PC-3 (cell line): ENCODE results near the gene RRAS2. TPM values are rescaled to one million over a fixed set of nuclear protein-coding genes. Genes with fewer than 3 reads are reported as not detected.

Source experiments
- ATAC-seq: fragments of 200-7000 bp; cut with Tn5 transposase; 2 replicates; pipeline ENCODE4 v1.9.1; 2020; ENCODE audit warnings: mild to moderate bottlenecking, moderate library complexity
- BruUV-seq: library from RNA; stranded (reverse); fragments of 400-500 nt; replicated peaks from 2 replicates; lab custom pipeline; 2021; lab: Mats Ljungman, UMichigan
- CTCF ChIA-PET: fragments of 300-600 bp; sonication (Branson Sonifier 250); formaldehyde crosslinking; loops from one replicate; lab custom pipeline; 2022; ENCODE audit warnings: antibody characterized with exemption; lab: Charles Lee
- POLR2A ChIA-PET: fragments of 300-600 bp; sonication (Branson Sonifier 250); formaldehyde crosslinking; loops from one replicate; lab custom pipeline; 2022; ENCODE audit warnings: antibody characterized with exemption; ENCODE audit not compliant: unreplicated experiment; lab: Charles Lee
- DNase-seq: peaks from one replicate; pipeline ENCODE4 v3.0.0-alpha.2; 2015
- H2AFZ ChIP-seq: fragments of 300-600 bp; sonication (generic); 2 replicates; pipeline ENCODE4 v1.6.0; 2016; ENCODE audit warnings: antibody characterized with exemption, low read length
- H3F3A ChIP-seq: fragments of 300-600 bp; sonication (generic); one replicate; pipeline ENCODE4 v1.6.0; 2017; ENCODE audit warnings: antibody characterized with exemption, low read length, control low read depth, mild to moderate bottlenecking; ENCODE audit not compliant: unreplicated experiment
- H3K27ac ChIP-seq: fragments of 300-600 bp; sonication (generic); 2 replicates; pipeline ENCODE4 v1.5.1; 2016; ENCODE audit warnings: mild to moderate bottlenecking, low read length
- H3K27me3 ChIP-seq: fragments of 300-600 bp; sonication (generic); 2 replicates; pipeline ENCODE4 v1.6.1; 2016; ENCODE audit warnings: low read length, mixed read lengths
- H3K36me3 ChIP-seq: fragments of 300-600 bp; sonication (generic); 2 replicates; pipeline ENCODE4 v1.6.1; 2016; ENCODE audit warnings: low read depth, mixed run types, low read length, mixed read lengths
- H3K4me1 ChIP-seq: fragments of 300-600 bp; sonication (generic); 2 replicates; pipeline ENCODE4 v1.5.1; 2016; ENCODE audit warnings: low read length; ENCODE audit not compliant: insufficient read depth
- H3K4me2 ChIP-seq: fragments of 300-600 bp; sonication (generic); 2 replicates; pipeline ENCODE4 v1.6.0; 2016; ENCODE audit warnings: low read length
- H3K4me3 ChIP-seq: fragments of 300-600 bp; sonication (generic); 2 replicates; pipeline ENCODE4 v1.5.1; 2016; ENCODE audit warnings: mild to moderate bottlenecking, low read length, mixed read lengths
- H3K79me2 ChIP-seq: fragments of 300-600 bp; sonication (generic); 2 replicates; pipeline ENCODE4 v1.6.1; 2017; ENCODE audit warnings: low read length, mixed read lengths
- H3K9ac ChIP-seq: fragments of 300-600 bp; sonication (generic); 2 replicates; pipeline ENCODE4 v1.6.0; 2016; ENCODE audit warnings: mild to moderate bottlenecking, low read length
- H3K9me2 ChIP-seq: fragments of 300-600 bp; sonication (generic); replicated peaks from 2 replicates; pipeline ENCODE4 v1.6.1; 2016; ENCODE audit warnings: mixed run types, low read length, mixed read lengths
- H3K9me3 ChIP-seq: fragments of 300-600 bp; sonication (generic); 2 replicates; pipeline ENCODE4 v1.6.1; 2016; ENCODE audit warnings: low read length, mixed read lengths
- H4K20me1 ChIP-seq: fragments of 300-600 bp; sonication (generic); 2 replicates; pipeline ENCODE4 v1.6.1; 2016; ENCODE audit warnings: low read length, mixed read lengths
- CTCF ChIP-seq: fragments of 300-600 bp; sonication (generic); conservative IDR thresholded peaks from 2 replicates; pipeline ENCODE4 v1.5.1; 2017; ENCODE audit warnings: antibody characterized with exemption, low read depth, mild to moderate bottlenecking, low read length
- EZH2 ChIP-seq: fragments of 300-600 bp; sonication (generic); IDR thresholded peaks from one replicate; pipeline ENCODE4 v1.6.1; 2017; ENCODE audit warnings: antibody characterized with exemption, mild to moderate bottlenecking, low read length; ENCODE audit not compliant: unreplicated experiment
- EZH2phosphoT487 ChIP-seq: fragments of 300-600 bp; sonication (generic); IDR thresholded peaks from 2 replicates; pipeline ENCODE4 v1.6.1; 2018; ENCODE audit warnings: mild to moderate bottlenecking, antibody characterized with exemption, low read length, borderline replicate concordance
- intact Hi-C: fragments of 100-400 bp; cut with micrococcal nuclease; formaldehyde crosslinking; loops from 2 replicates; pipeline ENCODE4 v1.9.0; 2023
- total RNA-seq: library from RNA; depleted of rRNA; stranded (reverse); fragments of >200 nt; gene quantifications from 2 replicates; pipeline ENCODE4 v1.2.3, GENCODE V29; 2014

RRAS2 gene
- total RNA-seq, 1 experiment from 2014 or later, result 58.6 TPM

- no peak overlapping the region for H3K4me3 ChIP-seq
- DNase-seq (no peak), ATAC-seq (no peak)
- H3K4me1 ChIP-seq, result no peaks in the 10 kb centered on the region
- H3F3A ChIP-seq, result no peaks in the 10 kb centered on the region
- H3K27me3 ChIP-seq, result peaks cover 18% of the 10 kb centered on the region
- no peak overlapping the region for H3K4me2 ChIP-seq
- H3K79me2 ChIP-seq, result no peaks in the 10 kb centered on the region
- H2AFZ ChIP-seq, result no peak overlapping the region
- no peak overlapping the region for H3K9ac ChIP-seq
- no peaks in the 10 kb centered on the region for H3K36me3 ChIP-seq
- H3K27ac ChIP-seq, result no peak overlapping the region
- ChIA-PET CTCF (no interaction called here), POLR2A (no interaction called here)
- no TSS peak for BruUV-seq
- H3K9me3 ChIP-seq, result no peaks in the 10 kb centered on the region
- no peaks in the 10 kb centered on the region for H3K9me2 ChIP-seq
- H4K20me1 ChIP-seq, result no peaks in the 10 kb centered on the region
- intact Hi-C loops, result loop anchor here (5.0 kb wide), 1 partner anchor 758 kb away; no protein-coding TSS in a partner anchor
- TF ChIP-seq EZH2phosphoT487 (no peak), CTCF (no peak), EZH2 (no peak)
Observed at GRCh38 chr11:14245444-14245843, 113.5 kb downstream of the RRAS2 start.

GRCh38 chr11:14244926-14245325 lies 114.1 kb downstream of the RRAS2 start:
- DNase-seq, result no peak
- H3K4me1 ChIP-seq, result no peaks in the 10 kb centered on the region
- BruUV-seq, result no TSS peak
- H3K36me3 ChIP-seq, result no peaks in the 10 kb centered on the region
- no peak overlapping the region for H2AFZ ChIP-seq
- POLR2A ChIA-PET, result no interaction called here
- H4K20me1 ChIP-seq, result no peaks in the 10 kb centered on the region
- no peak overlapping the region for H3K4me3 ChIP-seq
- H3K9ac ChIP-seq, result no peak overlapping the region
- H3K27me3 ChIP-seq, result peaks cover 23% of the 10 kb centered on the region
- no peaks in the 10 kb centered on the region for H3K79me2 ChIP-seq
- intact Hi-C loops, result loop anchor here (5.0 kb wide), 1 partner anchor 758 kb away; no protein-coding TSS in a partner anchor
- H3K4me2 ChIP-seq, result no peak overlapping the region
- no peaks in the 10 kb centered on the region for H3K9me2 ChIP-seq
- no peak for ATAC-seq
- CTCF ChIA-PET, result interaction anchor here (0.6 kb wide), 1 partner anchor 290 kb away, joined by 3 read pairs; no protein-coding TSS in a partner anchor
- H3K27ac ChIP-seq, result no peak overlapping the region
- H3F3A ChIP-seq, result no peaks in the 10 kb centered on the region
- TF ChIP-seq CTCF (no peak), EZH2 (no peak), EZH2phosphoT487 (no peak)
- H3K9me3 ChIP-seq, result no peaks in the 10 kb centered on the region

- H3K9me3 ChIP-seq, result no peaks in the 10 kb centered on the region
- no peak for TF ChIP-seq EZH2phosphoT487
- TF ChIP-seq CTCF, result no peak
- TF ChIP-seq EZH2, result no peak
- POLR2A ChIA-PET, result no interaction called here
Observed at GRCh38 chr11:14242733-14243132, 116.2 kb downstream of the RRAS2 start.

More at GRCh38 chr11:14242733-14243132, 116.2 kb downstream of the RRAS2 start:
- H3K27me3 ChIP-seq, result peaks cover 40% of the 10 kb centered on the region
- H3K9me2 ChIP-seq, result no peaks in the 10 kb centered on the region
- no peaks in the 10 kb centered on the region for H3F3A ChIP-seq
- H3K27ac ChIP-seq, result no peak overlapping the region
- DNase-seq (no peak), ATAC-seq (no peak)
- H3K4me1 ChIP-seq, result no peaks in the 10 kb centered on the region
- no peaks in the 10 kb centered on the region for H3K79me2 ChIP-seq
- no peak overlapping the region for H2AFZ ChIP-seq
- CTCF ChIA-PET, result no interaction called here
- intact Hi-C loops, result no loop called here
- H3K9ac ChIP-seq, result no peak overlapping the region
- H4K20me1 ChIP-seq, result no peaks in the 10 kb centered on the region
- no peak overlapping the region for H3K4me2 ChIP-seq
- BruUV-seq, result no TSS peak
- no peaks in the 10 kb centered on the region for H3K36me3 ChIP-seq
- no peak overlapping the region for H3K4me3 ChIP-seq
